ENCODE data around the gene NOP14. TPM values are rescaled to one million over a fixed set of nuclear protein-coding genes. Genes with fewer than 3 reads are reported as not detected.

Gene NOP14
- polyA plus RNA-seq, 1 of the 3 experiments (the other 2 are of a cell fraction): 9.8 TPM

- no peak for TF ChIP-seq REST (IDR thresholded peaks at IDR 0.05; ENCODE audit: low read depth, low read length)
- TF ChIP-seq MXI1 (IDR thresholded peaks at IDR 0.05; ENCODE audit: low read depth, low read length): no peak
- no peak for TF ChIP-seq FOSL2 (IDR thresholded peaks at IDR 0.05; ENCODE audit: borderline replicate concordance, low read depth)
- TF ChIP-seq ZBTB33 (IDR thresholded peaks at IDR 0.05; ENCODE audit: borderline replicate concordance, low read depth): no peak
- no peak for TF ChIP-seq TEAD4 (IDR thresholded peaks at IDR 0.05; ENCODE audit: borderline replicate concordance, insufficient read depth)
Measured at GRCh38 chr4:2964706-2965258, 1.6 kb upstream of the NOP14 start (continued).

GRCh38 chr4:2963966-2964471 lies 813 bp upstream of the NOP14 start:
- no peaks in the 10 kb centered on the region for H3K9me2 ChIP-seq
- peaks cover 35% of the 10 kb centered on the region for H3K79me2 ChIP-seq (ENCODE audit: insufficient read depth)
- peak overlapping the region; percentile 91 to 92 for H3K4me3 ChIP-seq (ENCODE audit: low read depth in 2 of 2, low read length in 1 of 2)
- H3K36me3 ChIP-seq (replicated peaks in 1 of 2; ENCODE audit: control insufficient read depth in 1 of 2, insufficient read depth in 2 of 2, low read length in 1 of 2): peaks cover 0 to 1% of the 10 kb centered on the region in 2 experiments
- ChIA-PET CTCF (interaction anchor here (0.7 to 4.9 kb wide), 10 partner anchors 10 to 601 kb away, joined by 3 to 45 read pairs (median 5); no protein-coding TSS in a partner anchor), POLR2A (interaction anchor here (0.6 to 1.2 kb wide), 5 partner anchors 8 to 429 kb away, joined by 3 read pairs; no protein-coding TSS in a partner anchor)
- H3F3A ChIP-seq (replicated peaks; ENCODE audit: insufficient read depth): peaks cover 4% of the 10 kb centered on the region
- no peaks in the 10 kb centered on the region for H3K27me3 ChIP-seq (ENCODE audit: insufficient read depth)
- peak overlapping the region; percentile 90 for H2AFZ ChIP-seq (ENCODE audit: low read depth)
- H3K4me1 ChIP-seq (ENCODE audit: control insufficient read depth in 1 of 2, insufficient read depth in 2 of 2, low read depth in 1 of 2, low read length in 1 of 2): peaks cover 4 to 17% of the 10 kb centered on the region in 2 experiments; a peak in 2 of 4 replicates
- peak overlapping the region in 1 of 2 experiments; percentile 43; a peak in 1 of 4 replicates for H3K27ac ChIP-seq (ENCODE audit: low read depth in 2 of 2, low read length in 1 of 2)
- peak overlapping the region; percentile 91 for H3K4me2 ChIP-seq
- WGBS (ENCODE audit: low lambda C conversion rate): 6% methylated on average over 7 of the region's 38 CpGs
- H4K20me1 ChIP-seq (ENCODE audit: insufficient read depth): peaks cover 14% of the 10 kb centered on the region
- DNase-seq: peak; percentile 62
- TF ChIP-seq MAX (IDR thresholded peaks at IDR 0.05; ENCODE audit: low read depth) (0 out of 2 replicates have a peak, but pooled peaks have one; percentile 9), YY1 (IDR thresholded peaks at IDR 0.05; ENCODE audit: low read depth) (no peak)
- no peaks in the 10 kb centered on the region for H3K9me3 ChIP-seq
- H3K9ac ChIP-seq: peak overlapping the region; percentile 58

Measured in SK-N-SH (cell line).